Measurements from ENCODE around the gene NLN.

- TF ChIP-seq, protein P1, sequence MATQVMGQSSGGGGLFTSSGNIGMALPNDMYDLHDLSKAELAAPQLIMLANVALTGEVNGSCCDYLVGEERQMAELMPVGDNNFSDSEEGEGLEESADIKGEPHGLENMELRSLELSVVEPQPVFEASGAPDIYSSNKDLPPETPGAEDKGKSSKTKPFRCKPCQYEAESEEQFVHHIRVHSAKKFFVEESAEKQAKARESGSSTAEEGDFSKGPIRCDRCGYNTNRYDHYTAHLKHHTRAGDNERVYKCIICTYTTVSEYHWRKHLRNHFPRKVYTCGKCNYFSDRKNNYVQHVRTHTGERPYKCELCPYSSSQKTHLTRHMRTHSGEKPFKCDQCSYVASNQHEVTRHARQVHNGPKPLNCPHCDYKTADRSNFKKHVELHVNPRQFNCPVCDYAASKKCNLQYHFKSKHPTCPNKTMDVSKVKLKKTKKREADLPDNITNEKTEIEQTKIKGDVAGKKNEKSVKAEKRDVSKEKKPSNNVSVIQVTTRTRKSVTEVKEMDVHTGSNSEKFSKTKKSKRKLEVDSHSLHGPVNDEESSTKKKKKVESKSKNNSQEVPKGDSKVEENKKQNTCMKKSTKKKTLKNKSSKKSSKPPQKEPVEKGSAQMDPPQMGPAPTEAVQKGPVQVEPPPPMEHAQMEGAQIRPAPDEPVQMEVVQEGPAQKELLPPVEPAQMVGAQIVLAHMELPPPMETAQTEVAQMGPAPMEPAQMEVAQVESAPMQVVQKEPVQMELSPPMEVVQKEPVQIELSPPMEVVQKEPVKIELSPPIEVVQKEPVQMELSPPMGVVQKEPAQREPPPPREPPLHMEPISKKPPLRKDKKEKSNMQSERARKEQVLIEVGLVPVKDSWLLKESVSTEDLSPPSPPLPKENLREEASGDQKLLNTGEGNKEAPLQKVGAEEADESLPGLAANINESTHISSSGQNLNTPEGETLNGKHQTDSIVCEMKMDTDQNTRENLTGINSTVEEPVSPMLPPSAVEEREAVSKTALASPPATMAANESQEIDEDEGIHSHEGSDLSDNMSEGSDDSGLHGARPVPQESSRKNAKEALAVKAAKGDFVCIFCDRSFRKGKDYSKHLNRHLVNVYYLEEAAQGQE (IDR thresholded peaks at IDR 0.05), result no peak
- TF ChIP-seq, protein P2, sequence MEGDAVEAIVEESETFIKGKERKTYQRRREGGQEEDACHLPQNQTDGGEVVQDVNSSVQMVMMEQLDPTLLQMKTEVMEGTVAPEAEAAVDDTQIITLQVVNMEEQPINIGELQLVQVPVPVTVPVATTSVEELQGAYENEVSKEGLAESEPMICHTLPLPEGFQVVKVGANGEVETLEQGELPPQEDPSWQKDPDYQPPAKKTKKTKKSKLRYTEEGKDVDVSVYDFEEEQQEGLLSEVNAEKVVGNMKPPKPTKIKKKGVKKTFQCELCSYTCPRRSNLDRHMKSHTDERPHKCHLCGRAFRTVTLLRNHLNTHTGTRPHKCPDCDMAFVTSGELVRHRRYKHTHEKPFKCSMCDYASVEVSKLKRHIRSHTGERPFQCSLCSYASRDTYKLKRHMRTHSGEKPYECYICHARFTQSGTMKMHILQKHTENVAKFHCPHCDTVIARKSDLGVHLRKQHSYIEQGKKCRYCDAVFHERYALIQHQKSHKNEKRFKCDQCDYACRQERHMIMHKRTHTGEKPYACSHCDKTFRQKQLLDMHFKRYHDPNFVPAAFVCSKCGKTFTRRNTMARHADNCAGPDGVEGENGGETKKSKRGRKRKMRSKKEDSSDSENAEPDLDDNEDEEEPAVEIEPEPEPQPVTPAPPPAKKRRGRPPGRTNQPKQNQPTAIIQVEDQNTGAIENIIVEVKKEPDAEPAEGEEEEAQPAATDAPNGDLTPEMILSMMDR (IDR thresholded peaks at IDR 0.05; ENCODE audit: low read depth, low read length, missing input control), result no peak
- no peak for TF ChIP-seq TAF1 (conservative IDR thresholded peaks at IDR 0.05)
- no peak for TF ChIP-seq HNF4A (conservative IDR thresholded peaks at IDR 0.05)
- no peak for TF ChIP-seq ZBTB33 (IDR thresholded peaks at IDR 0.05)
- no peak for TF ChIP-seq MAX (IDR thresholded peaks at IDR 0.05)
- no peak for TF ChIP-seq GABPA (IDR thresholded peaks at IDR 0.05 in 1 of 2, conservative IDR thresholded peaks at IDR 0.05 in 1 of 2)
- TF ChIP-seq YY1 (IDR thresholded peaks at IDR 0.05), result no peak
- no peak for TF ChIP-seq SP1 (IDR thresholded peaks at IDR 0.05)
Measured at GRCh38 chr5:65874241-65874640, 152.2 kb downstream of the NLN start.

Measured in liver (tissue), 3 donors.